NCI-H69 (cell line): ENCODE measurements around the gene C6orf132.

Experiments
- DNase-seq: peaks from one replicate; lab custom pipeline; 2025; lab: John Stamatoyannopoulos, UW

The C6orf132 gene

DNA sequence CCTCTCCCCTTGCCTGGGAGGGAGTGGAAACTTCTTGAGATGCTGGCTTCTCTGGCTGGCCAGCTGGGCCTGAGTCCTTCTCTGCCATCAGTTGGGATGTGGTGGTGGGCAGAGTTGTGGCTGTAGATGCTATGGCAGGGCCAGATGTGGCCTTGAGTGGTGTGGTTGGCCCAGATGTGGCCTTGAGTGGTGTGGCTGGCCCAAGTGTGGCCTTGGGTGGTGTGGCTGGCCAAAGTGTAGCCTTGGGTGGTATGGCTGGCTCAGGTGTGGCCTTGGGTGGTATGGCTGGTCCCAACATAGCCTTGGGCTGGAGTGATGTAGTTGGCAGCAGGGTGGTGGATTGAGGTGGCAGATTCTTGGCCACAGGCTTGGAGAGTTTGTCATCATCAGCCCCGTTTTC, 36.7 kb downstream of the C6orf132 start:
- no peak for DNase-seq

DNA sequence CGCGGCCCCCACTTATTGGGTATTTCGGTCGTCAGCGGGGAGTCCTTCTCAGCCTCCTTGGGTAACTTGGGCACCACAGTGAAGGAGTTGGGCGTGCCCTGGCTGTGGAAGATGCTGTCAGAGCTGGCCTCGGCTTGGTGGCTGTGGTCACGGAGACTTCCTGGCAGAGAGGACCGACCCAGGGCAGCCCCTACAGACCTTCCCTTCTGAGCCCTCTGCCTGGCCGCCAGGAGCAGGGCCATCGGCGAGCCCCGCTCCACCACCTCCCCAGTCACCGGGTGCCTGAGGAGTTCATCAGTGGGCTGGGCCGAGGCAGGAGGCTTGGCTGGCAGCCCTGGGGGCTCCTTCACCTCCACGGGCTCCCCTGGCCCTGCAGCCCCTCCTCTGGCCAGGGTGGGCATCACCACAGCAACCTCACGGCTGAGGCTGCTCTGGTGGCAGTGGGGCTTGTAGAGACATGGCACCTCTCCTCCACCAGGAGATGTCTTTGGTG, 37.2 kb downstream of the C6orf132 start:
- no peak for DNase-seq

DNA sequence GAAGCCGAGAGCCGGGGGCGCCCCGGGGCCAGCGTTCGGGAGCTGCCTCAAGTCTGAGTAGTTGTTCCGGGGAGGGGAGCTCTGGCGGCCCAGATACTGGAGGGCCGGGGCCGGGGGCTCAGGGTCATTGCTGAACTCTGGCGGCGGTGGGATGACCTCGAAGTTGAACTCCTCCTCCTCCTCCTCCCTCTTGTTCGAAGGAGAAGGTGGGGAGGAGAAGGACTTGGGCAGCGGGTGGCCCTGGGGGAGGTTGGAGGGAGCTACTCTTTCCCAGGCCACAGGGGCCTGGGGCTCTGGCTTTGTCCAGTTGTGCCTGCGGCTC, 37.7 kb downstream of the C6orf132 start:
- no peak for DNase-seq

DNA sequence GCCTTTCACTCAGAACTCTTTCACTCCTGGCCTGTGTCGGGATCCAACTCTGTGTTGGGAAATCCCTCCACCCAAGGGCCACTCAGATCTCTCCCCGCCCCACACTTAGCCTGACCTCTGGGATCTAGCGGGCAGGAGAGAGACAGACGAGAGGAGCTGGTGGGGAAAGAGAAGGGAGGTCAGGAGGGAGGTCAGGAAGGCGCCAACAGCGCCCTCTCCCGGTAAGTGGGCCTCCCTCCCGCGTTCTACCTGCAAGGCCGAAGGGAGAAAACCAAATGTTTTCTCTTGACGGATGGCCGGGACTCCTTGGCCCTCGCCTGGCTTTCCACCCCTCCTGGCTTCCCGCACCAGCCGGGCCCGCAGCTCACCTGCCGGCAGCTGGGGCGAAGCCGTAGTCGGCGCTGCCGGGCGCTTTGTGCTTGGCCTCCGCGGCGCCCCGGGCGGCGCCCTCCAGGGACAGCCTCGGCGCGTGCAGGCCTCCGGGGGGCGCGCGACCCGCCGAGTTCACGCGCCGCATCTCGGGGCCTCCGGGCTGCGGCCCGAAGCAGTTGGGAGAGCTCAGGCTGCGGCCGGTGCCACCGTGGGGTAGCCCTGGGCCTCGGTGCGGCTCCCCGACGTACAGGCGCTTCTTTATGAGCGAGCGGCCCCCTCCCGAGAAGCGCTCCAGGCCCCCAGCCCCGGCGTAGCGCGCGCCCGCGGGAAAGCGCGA, 38.2 kb downstream of the C6orf132 start:
- no peak for DNase-seq

DNA sequence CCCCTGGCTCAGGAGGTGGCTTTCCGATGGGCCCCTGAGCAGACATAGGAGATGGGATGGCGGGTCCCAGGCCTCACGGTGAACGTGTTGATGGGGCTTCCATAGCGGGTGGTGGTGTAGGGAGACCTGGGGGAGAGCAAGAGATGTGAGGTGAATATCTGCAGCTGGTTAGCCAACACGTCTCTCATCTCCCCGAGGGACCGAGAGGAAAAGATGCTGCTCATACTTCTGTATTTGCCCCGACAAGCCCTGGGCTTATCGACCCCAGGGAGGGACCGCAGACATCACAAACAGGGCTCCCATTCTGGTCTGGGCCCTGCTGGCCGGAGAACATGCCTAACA, 38.7 kb downstream of the C6orf132 start:
- no peak for DNase-seq

DNA sequence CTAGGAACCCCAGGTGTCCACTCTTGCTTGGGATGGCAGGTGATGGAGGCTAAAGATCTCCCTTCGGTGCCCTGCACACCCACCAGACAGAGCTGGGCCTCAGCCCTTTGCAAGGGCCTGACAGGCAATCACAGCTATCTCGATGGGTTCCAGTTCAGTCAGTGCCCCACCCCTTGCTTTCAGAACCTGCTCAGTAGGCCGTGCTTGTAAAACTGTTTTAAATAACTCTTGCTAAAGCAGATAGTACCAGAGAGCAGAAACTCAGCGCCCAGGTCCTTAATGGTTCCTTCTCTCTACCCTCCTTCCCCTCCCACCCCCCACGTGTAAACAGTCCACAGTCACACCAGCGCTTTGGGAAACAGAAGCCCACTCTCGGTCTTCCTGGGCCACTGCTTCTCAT, 39.2 kb downstream of the C6orf132 start:
- DNase-seq, result no peak

DNA sequence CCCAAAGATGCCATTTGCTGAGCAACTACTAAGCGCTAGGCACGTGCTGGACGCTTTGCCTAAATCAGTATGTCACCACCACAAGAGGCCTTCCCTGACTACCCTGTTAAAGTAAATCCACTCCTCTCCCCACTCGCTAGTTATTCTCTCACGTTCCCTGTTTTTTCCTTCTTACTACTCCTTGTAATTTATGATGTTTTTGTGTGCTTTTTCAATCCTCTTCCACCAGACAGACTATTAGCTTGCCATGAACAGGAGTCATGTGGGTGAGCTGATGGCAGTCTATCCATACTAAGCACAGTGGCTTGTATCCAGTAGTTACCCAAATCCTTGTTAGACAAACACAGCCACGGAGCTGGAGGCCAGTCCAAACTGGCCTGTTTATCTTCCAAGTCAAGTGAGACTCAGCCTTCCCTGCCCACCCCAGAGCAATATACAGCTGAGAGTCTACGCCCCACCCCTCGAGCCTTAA, 41.2 kb downstream of the C6orf132 start:
- no peak for DNase-seq

DNA sequence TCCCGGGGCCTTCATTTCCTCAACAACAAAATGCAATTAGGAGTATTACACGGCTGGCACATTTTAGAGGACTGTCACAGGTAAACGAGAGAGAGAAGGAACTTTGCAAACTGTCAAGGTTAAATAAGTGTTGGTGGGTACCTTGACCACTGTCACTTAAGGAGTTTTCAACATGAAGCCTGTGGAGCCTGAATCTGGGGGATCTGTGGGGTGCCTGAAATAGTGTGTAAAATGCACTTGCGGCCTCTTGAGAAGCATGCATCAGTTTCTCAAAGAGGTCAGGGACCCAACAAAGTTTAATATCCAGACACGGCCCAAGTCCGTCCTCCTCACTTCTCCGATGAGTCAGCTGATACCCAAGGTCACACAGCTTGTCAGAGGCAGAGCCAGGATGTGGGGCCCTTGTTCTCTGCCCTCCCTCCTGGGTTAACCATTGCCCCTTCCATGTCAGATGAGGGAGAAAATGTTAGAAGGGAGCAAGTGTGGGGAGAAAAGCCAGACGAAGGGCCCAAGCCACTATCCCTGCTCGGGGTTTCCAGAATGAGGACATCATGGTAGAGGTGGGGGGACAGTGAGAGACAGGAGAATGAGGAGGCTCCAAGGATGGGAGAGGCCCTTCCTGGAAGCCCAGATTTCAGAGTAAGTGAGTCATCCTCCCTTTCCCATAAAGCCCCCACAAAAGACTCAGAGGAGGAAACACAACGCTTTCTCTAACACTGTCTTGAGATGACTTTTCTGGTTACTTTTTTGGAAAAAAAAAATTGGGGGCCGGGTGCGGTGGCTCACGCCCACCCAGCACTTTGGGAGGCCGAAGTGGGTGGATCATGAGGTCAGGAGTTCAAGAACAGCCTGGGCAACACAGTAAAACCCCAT, 42.2 kb downstream of the C6orf132 start:
- no peak for DNase-seq

DNA sequence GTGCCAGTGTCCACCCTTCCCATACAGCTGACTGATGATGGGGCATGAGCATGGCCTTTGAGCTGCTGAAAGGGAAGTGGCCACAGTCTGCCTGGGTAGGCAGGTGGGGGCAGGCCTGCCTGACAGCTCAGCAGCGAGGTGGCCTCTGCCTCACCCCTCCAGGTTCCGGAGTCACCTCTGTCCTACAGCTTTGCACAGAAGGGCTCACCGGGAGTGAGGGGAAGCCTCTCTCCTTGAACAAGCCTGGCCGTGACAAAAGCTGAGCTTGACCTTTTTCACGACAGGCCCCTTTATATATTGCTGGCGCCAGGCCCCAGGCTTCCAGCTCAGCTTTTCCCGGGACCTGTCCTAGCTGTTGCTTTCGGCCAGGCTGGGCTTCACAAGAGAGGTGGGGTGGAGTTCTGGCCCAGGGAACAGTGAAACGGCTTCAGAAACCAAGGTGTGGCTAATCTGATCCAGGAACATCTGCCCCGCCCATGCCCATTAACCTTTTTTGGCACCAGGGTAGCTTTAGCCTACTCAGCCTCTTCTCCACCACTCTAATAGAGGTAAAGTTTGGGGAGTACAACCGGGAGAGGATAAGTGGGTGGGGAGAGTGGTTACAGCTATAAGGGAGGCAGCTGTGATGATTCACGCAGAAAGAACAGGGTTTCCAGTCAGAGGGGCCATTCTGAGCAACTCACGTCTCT, 42.9 kb downstream of the C6orf132 start:
- DNase-seq, result no peak

DNA sequence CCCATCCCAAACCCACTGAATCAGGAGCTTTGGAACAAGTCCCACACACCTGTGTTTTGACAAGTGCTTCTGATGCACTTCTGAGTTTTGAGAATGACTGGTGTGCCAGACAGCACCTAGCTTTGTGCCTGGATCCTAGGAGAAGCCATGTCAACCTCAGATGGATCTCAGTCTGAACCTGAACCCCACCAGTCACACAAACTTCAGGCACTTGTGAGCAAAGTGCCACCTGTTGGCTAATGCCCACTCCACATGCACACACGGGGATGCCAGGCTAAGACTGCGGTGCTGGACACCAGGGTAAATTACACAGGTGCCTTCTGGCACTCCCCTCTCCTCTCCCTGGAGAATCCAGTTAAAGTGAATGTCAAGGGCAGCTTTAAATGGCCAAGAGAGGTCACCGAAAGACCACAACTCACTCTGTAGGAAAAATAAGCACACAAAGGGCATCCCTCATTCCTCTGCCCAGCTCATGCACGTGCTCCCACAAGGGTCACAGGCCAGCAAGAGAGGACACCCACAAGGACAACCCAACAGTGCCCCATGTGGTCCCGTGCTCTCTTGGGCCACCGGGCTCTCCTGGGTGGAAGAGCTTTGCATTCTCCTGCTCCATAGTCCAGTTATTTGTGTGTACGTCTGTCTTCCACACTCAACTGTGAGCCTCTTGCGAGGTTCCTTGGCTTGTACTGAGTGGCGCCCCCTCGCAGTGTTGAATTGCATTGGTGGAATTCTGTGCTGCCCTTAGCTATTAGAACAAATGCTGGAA, 46.5 kb downstream of the C6orf132 start:
- DNase-seq, result peak; percentile 24

DNA sequence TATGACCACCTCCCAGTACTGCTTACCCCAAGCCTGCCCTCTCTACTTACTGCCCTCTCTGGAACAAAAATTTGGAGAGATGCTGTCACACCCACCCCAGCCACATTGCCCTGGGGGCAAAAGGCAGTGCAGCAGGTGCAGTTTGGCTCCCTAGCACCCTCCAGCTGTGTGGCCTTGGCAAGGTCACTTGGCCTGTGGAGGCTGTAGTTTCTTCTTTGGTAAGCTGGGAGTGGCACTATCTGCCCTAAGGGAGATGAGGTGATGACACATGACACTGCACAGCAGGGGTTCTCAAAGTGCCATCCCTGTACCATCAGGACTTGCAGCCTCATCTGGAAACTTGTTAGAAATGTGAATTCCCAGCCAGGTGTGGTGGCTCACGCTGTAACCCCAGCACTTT, 47.3 kb downstream of the C6orf132 start:
- peak; percentile 42 for DNase-seq

DNA sequence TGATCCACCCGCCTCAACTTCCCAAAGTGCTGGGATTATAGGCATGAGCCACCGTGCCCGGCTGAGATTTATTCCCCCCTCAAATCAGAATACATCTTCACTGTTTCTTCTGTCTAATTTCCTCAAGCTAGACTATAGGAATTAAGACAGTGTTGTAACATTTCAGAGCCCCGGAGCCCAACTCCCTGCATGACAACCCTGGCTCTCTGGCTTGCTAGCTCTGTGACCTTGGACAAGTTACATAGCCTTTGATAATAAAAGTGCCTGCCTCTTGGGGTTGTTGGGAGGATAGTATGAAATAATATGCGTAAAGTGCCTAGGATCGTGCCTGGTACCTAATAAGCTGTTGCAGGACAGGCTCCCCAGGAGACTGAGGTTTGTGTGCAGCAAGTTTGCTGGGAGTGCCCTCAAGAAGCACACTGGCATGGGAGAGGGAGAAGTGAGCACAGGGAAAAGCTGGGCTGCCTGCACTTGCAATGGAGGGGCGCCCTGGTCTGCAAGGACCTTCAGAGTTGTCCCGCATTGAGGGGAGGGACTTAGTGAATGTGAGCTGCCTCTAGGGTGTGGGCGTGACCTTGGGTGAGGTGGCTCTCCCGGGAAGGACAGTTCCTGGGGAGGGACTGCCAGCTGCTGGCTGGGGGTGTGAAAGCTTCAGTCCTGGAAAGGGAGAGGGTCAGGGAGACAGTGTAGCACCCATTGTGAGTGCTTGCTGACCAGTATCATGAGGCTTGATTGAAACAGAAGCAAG, 48.7 kb downstream of the C6orf132 start:
- peak; percentile 38 for DNase-seq

DNA sequence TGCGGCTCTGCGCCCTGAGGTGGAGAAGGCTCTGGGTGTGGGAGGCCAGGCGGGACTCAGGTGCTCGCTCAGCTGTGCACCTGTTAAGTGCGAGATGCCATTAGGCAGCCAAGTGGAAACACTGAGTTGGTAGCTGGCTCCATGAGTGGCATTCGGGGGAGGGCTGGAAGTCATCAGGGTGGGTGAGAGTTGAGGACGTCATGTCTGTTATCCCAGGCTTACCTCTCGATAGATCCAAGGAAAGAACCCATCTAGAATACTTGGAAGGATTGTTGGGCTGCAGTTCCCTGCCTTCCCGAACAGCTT, 50.7 kb downstream of the C6orf132 start:
- peak; percentile 29 for DNase-seq

DNA sequence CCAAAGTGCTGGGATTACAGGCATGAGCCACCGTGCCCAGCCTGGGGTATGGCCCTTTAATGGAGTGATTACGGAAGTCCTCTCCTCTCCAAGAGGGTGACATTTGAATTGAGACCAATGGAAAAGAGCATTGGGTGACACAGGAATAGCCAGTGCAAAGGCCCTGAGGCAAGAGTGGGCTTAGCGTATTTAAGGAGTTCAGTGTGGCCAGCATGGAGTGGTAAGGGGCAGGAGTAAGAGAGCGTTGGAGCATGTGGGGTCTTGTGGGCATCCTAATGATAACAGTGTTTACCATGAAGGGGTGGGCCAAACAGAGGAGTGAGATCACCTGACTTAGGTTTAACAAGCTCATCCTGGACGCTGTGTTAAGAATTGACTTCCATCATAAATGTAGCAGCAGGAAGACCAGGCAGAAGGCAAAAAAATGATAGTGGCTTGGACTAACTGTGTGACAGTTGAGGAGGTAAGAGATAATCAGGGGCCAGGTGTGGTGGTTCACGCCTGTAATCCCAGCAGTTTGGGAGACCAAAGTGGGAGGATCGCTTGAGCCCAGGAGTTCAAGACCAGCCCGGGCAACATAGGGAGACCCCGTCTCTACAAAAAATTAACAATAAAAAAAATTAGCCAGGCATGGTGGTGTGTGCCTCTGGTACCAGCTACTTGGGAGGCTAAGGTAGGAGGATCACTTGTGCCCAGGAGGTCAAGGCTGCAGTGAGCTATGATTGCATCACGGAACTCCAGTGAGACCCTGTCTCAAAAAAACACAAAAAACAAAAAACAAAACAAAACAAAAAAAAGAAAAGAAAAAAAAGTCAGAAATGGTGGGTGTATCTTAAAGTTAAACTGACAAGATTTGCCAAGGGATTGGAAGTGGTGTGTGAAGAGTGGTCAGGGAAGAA, 51.4 kb downstream of the C6orf132 start:
- DNase-seq, result no peak

DNA sequence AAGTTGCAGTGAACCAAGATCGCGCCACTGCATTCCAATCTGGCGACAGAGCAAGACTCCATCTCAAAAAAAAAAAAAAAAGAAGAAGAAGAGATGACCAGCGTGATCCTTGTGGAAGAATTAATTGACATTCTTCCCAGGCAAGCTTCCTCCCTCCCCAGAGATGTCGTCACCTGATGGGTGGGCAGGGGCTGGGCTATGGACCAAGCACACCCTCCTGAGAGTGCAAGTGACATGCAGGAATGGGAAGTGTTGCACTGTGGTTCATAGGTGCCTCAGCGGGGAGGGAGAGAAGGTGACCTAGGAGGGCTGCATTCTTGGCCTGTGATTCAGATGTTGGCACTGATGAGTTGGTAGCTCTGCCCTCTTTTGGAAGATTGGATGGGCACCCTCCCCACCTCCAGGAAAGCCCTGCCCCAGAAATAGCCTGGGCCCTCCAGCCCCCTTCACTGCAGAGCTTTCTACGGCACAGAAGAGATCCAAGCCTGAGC, 54.3 kb downstream of the C6orf132 start:
- DNase-seq, result no peak

DNA sequence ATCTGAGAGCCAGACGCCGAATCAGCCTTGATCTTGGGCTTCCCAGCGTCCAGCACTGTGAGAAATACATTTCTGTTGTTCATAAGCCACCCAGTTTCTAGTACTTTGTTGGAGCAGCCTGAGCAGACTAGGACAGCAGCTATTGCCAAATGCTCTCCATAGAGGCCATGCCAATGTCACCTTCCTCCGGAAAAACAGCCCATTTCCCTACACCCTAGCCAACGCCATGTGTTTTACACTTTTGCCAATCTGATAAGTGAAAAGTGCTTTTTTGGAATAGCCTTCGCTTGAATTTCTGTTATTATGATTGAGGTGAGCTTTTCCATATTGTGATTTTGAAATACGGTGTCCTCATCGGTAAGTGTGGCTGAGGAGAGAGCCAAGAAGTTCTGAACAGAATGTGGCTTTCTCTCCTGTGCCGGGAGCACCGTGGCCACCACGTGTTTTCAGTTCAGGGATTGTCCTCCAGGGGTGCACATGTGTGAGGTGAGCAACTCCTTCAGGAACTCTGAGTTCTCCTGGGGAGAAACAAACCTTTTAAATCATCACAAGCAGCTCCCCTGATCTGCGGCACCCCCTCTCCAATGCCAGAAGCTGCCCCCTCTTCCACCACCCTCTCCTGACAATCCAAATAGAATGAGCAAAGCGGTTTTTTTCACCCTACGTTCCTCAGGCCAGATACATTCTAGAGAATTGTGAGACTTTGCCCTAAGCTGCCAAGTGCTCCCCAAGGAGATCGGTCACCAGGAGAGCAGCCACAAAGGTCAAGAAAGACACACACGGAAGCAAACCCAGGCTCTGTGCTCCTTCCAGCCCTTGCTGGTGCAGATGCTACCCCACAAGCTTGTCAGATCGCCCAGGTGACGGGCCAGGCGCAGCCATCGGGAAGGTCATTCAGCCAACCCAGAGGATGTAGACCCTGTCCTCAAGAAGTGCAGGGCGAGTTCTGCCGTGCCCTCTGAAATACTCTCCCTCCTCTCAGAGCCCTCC, 56.1 kb downstream of the C6orf132 start:
- DNase-seq, result no peak

DNA sequence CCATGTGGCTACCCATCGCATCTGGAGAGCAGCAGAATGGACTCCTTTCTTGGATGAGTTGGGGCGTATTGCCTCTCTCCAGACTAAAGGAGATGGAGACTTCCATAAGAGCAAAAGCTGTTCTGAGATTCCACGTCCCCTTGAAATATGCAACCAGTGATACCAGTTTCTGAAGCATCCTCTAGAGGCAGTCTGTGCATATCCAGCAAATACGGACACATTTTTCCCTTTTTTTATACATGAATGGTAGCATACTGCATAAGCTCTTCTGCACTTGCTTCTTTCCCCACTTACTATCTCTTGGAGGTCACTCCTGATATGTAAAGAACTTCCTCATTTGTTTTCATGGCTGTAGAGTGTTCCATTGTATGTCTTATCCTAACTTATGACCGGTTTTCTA, 57.5 kb downstream of the C6orf132 start:
- peak; percentile 17 for DNase-seq

DNA sequence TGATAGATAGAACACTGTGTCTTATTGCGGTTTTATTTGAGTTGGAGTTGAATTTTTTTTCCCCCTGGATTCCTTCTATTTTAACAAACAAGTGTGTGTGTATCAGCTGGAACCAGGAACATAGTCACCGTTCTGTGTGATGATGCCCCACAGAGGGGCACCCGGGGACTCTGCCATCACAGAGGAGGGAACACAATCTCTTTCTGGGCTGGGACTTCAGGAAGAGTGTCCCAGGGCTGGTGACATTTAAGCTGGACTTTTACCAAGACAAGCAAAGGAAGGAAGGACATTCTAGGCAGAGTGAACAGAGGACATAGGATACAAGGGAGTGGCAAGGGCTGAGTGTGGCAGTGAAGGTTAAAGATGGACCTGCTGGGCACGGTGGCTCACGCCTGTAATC, 58.9 kb downstream of the C6orf132 start:
- no peak for DNase-seq

DNA sequence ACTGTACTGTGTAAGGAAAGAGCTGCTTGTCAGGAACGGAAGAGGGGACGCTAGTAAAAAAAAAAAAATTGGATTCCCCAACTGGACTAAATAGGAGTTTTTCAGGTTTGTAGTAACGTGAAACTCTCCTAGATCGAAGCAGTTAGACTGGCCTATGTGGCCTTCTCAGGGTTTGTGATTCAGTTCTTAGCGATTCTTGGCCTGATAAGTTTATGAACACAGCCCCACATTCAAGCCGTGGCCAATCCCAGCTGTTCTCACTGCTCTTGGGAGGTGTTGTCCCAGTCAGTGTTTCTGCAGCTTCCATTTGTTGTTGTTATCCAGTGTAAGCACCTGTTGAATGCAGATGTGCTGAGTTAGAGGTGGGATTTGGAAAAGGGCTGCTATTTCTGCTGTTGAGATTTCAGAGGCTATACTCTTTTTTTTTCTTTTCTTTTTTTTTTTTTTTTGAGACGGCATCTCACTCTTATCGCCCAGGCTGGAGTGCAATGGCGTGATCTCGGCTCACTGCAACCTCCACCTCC, 62.4 kb downstream of the C6orf132 start:
- no peak for DNase-seq
